Small intestine (tissue), 7 donors: ENCODE results near the gene SF3A2. TPM values are rescaled to one million over a fixed set of nuclear protein-coding genes. Genes with fewer than 3 reads are reported as not detected.

Experiments used
- DNase-seq, 2 donors: peaks; one replicate each; pipeline versions ENCODE4 v3.0.0 to v3.0.0-alpha.2; 2013
- FAIRE-seq: peaks from 2 replicates; lab custom pipeline; 2012; peaks lifted over from hg19 to GRCh38; lab: Jason Lieb, UNC
- H3K27ac ChIP-seq, 3 donors: one replicate each; pipeline ENCODE4 v1.5.1; 2013; ENCODE audit warnings: low read length in 2 of 3, mild to moderate bottlenecking in 2 of 3, control low read depth in 1 of 3, inconsistent platforms in 1 of 3, low read depth in 1 of 3, moderate library complexity in 1 of 3
- H3K27me3 ChIP-seq, 3 donors: one replicate each; pipeline ENCODE4 v1.6.1; 2013; ENCODE audit warnings: low read length in 3 of 3, inconsistent platforms in 1 of 3; ENCODE audit not compliant: control insufficient read depth in 3 of 3, insufficient read depth in 3 of 3
- H3K36me3 ChIP-seq, 3 donors: one replicate each; pipeline ENCODE4 v1.6.1; 2013; ENCODE audit warnings: low read length in 3 of 3, inconsistent platforms in 1 of 3, low read depth in 1 of 3, mild to moderate bottlenecking in 1 of 3, moderate library complexity in 1 of 3; ENCODE audit not compliant: control insufficient read depth in 3 of 3, insufficient read depth in 2 of 3
- H3K4me1 ChIP-seq, 3 donors: one replicate each; pipeline ENCODE4 v1.6.1; 2013; ENCODE audit warnings: low read length in 2 of 3, inconsistent platforms in 1 of 3, low read depth in 1 of 3, mild to moderate bottlenecking in 1 of 3, moderate library complexity in 1 of 3; ENCODE audit not compliant: control insufficient read depth in 3 of 3, insufficient read depth in 2 of 3
- H3K4me3 ChIP-seq, 3 donors: one replicate each; pipeline ENCODE4 v1.5.1; 2013; ENCODE audit warnings: low read length in 3 of 3, control low read depth in 1 of 3, inconsistent platforms in 1 of 3, low read depth in 1 of 3, mild to moderate bottlenecking in 1 of 3, moderate library complexity in 1 of 3
- H3K9me3 ChIP-seq, 2 donors: one replicate each; pipeline ENCODE4 v1.6.1; 2013; ENCODE audit warnings: low read depth in 1 of 2, low read length in 1 of 2; ENCODE audit not compliant: control insufficient read depth in 2 of 2, insufficient read depth in 1 of 2
- WGBS, 3 donors: extraction: QIAGEN DNeasy Blood & Tissue Kit; methylation state at CpG; one replicate each; pipeline ENCODE4 v1.1.7; 2013; 5-methylcytosine and 5-hydroxymethylcytosine counted together
- polyA plus RNA-seq, 4 donors: library from polyadenylated mRNA; stranded (reverse) in 3 of 4; unstranded in 1 of 4; fragments of 200-250 nt in 3 of 4; fragments of 120-200 nt in 1 of 4; gene quantifications; one replicate each; pipeline versions ENCODE4 v1.2.1 to v1.2.3, GENCODE V29; 2013
- donor health status: healthy with polysubstance abuse.
- donor health status: control.
- donor health status: control.
- donor health status: Bipolar disorder and iron deficiency.
- donor health status: healthy.

Gene SF3A2
- polyA plus RNA-seq, 4 donors = 31.8 to 71.5 (median 40.3) TPM

- Histone ChIP-seq H3K36me3 (peaks cover 7 to 99% (median 27%) of the 10 kb centered on the region in 3 donors), H3K4me1 (peaks cover 0 to 25% (median 0%) of the 10 kb centered on the region in 3 donors), H3K27me3 (no peaks in the 10 kb centered on the region), H3K9me3 (no peaks in the 10 kb centered on the region), H3K27ac (no peak overlapping the region), H3K4me3 (no peak overlapping the region)
- 96 to 99% (median 96%) methylated on average over 14 to 17 of the region's 17 CpGs for WGBS, 3 donors
- no peak for FAIRE-seq
- DNase-seq = no peak
These were observed 43.8 kb upstream of the SF3A2 start for GRCh38 chr19:2192862-2193261.

GRCh38 chr19:2193807-2194206 lies 42.8 kb upstream of the SF3A2 start:
- no peaks in the 10 kb centered on the region for H3K9me3 ChIP-seq
- H3K27ac ChIP-seq = no peak overlapping the region
- DNase-seq = no peak
- H3K4me3 ChIP-seq = no peak overlapping the region
- H3K36me3 ChIP-seq = peaks cover 7 to 100% (median 30%) of the 10 kb centered on the region in 3 donors
- no peaks in the 10 kb centered on the region for H3K27me3 ChIP-seq
- no peak for FAIRE-seq
- WGBS, 3 donors = 96 to 99% (median 97%) methylated on average over 18 of the region's 18 CpGs
- peaks cover 0 to 25% (median 0%) of the 10 kb centered on the region in 3 donors for H3K4me1 ChIP-seq

DNA sequence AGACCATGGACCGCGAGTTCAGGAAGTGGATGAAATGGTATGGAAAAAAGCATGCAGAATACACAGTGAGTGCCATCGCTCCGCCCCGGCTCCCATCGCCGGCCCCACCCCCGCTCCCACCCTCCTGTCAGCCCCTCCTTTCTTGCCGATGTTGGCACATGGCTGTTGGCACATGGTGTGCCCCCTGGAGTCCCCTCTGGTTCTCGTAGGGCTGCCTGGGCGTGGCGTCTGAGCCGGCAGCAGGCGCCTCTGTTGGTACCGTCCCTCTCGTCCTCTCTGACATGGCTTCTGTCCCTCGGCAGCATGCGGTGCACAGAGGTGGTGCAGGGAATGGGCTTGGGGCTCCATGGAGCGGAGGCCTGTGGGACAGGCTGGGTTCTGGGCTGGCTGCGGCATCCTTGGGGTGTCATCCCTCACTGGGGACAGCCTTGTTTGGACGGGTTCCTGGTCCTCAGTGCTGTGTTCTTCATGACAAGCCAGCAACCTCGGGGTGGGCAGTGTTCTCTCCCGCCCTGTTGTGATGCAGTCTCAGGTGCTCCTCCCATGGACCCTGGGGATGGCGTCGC lies 42.0 kb upstream of the SF3A2 start:
- Histone ChIP-seq H3K27ac (no peak overlapping the region), H3K4me1 (peaks cover 0 to 25% (median 0%) of the 10 kb centered on the region in 3 donors), H3K36me3 (peaks cover 7 to 99% (median 35%) of the 10 kb centered on the region in 3 donors), H3K9me3 (no peaks in the 10 kb centered on the region), H3K27me3 (no peaks in the 10 kb centered on the region), H3K4me3 (no peak overlapping the region)
- 93 to 96% (median 93%) methylated on average over 24 to 25 of the region's 25 CpGs for WGBS, 3 donors
- no peak for FAIRE-seq
- DNase-seq = no peak

DNA sequence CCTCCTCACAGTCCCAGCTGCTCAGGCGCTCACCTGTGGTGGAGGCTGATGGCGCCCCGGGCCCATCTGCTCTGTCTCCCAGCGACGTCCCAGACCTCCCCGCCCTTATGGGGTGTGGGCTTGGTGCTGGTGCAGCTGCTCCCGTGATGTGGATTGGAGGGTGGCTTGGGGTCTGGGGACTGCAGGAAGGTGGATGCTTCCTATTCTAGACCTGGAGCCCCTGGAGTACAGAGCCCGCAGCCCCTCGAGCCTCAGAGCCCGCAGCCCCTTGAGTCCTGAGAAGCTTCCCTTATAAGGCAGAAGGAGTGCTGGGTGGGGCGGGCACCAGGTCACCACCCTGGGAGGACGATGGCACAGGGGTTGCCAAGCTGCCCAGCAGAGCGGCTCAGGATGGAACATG lies 41.3 kb upstream of the SF3A2 start:
- H3K36me3 ChIP-seq = peaks cover 5 to 99% (median 40%) of the 10 kb centered on the region in 3 donors
- DNase-seq = no peak

GRCh38 chr19:2195914-2196313 lies 40.7 kb upstream of the SF3A2 start:
- FAIRE-seq = no peak
- no peak overlapping the region for H3K4me3 ChIP-seq
- H3K27ac ChIP-seq = no peak overlapping the region
- DNase-seq = no peak
- WGBS, 3 donors = 95 to 97% (median 96%) methylated on average over 17 to 19 of the region's 19 CpGs
- no peaks in the 10 kb centered on the region for H3K9me3 ChIP-seq
- H3K4me1 ChIP-seq = peaks cover 0 to 17% (median 0%) of the 10 kb centered on the region in 3 donors
- H3K27me3 ChIP-seq = no peaks in the 10 kb centered on the region
- peaks cover 4 to 97% (median 43%) of the 10 kb centered on the region in 3 donors for H3K36me3 ChIP-seq

More for the DNA sequence above, 41.3 kb upstream of the SF3A2 start:
- H3K27me3 ChIP-seq = no peaks in the 10 kb centered on the region
- peaks cover 0 to 22% (median 0%) of the 10 kb centered on the region in 3 donors for H3K4me1 ChIP-seq
- H3K9me3 ChIP-seq = no peaks in the 10 kb centered on the region
- WGBS, 3 donors = 91 to 94% (median 92%) methylated on average over 12 to 13 of the region's 13 CpGs
- FAIRE-seq = no peak
- no peak overlapping the region for H3K4me3 ChIP-seq
- H3K27ac ChIP-seq = no peak overlapping the region

GRCh38 chr19:2197270-2197669 lies 39.4 kb upstream of the SF3A2 start:
- no peaks in the 10 kb centered on the region for H3K27me3 ChIP-seq
- H3K36me3 ChIP-seq = peaks cover 2 to 95% (median 45%) of the 10 kb centered on the region in 3 donors
- 93 to 96% (median 95%) methylated on average over 14 to 15 of the region's 15 CpGs for WGBS, 3 donors
- H3K9me3 ChIP-seq = no peaks in the 10 kb centered on the region
- no peak overlapping the region for H3K4me3 ChIP-seq
- DNase-seq (no peak), FAIRE-seq (no peak)
- H3K27ac ChIP-seq = no peak overlapping the region
- H3K4me1 ChIP-seq = peaks cover 0 to 3% (median 0%) of the 10 kb centered on the region in 3 donors

DNA sequence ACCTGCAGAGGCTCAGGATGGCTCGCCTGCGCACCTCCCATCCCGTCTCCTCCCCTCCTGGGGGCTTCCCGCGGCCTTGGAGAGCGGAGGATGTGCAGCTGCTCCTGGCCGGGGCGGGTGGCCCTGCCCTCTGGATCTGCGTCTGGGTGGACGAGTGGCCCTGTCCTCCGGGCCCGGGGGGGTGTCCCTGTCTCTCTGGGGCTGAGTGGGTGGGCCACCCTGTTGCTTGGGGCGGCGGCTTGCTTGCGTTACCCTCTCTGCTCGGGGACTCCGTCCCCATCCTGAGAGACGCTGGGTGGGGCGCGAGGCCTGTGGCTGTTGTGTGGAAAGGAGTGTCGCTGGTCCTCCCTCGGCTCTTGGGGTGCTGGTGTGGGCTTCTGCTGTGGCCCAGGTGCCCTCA lies 38.3 kb upstream of the SF3A2 start:
- no peaks in the 10 kb centered on the region for H3K27me3 ChIP-seq
- H3K27ac ChIP-seq = no peak overlapping the region
- no peak overlapping the region for H3K4me3 ChIP-seq
- WGBS, 3 donors = 88 to 93% (median 89%) methylated on average over 14 to 22 of the region's 22 CpGs
- no peaks in the 10 kb centered on the region for H3K4me1 ChIP-seq
- FAIRE-seq (no peak), DNase-seq (no peak)
- no peaks in the 10 kb centered on the region for H3K9me3 ChIP-seq
- H3K36me3 ChIP-seq = peaks cover 2 to 95% (median 42%) of the 10 kb centered on the region in 3 donors

DNA sequence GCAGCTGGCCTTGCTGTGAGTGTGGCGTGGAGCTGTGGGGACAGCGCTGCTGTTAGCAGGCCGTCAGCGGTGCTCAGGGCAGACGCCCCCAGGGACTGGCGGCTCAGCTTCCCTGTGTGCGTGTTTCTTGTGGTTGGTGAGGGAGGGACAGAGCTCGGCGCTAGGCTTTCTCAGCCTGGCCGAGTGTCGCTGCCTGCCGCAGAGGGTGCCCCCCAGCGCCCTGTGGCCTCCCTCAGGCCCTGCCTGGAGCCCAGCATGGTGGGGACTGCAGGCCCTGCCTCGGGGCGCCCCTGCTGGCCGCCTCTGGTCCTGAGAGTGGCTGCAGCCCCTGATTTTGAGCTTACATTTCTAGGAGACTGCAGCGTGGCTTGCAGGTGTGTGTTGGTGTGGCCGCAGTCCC lies 37.4 kb upstream of the SF3A2 start:
- no peak for FAIRE-seq
- DNase-seq = no peak
- Histone ChIP-seq H3K27ac (no peak overlapping the region), H3K9me3 (no peaks in the 10 kb centered on the region), H3K4me3 (no peak overlapping the region), H3K27me3 (no peaks in the 10 kb centered on the region), H3K4me1 (peaks cover 0 to 5% (median 0%) of the 10 kb centered on the region in 3 donors), H3K36me3 (peaks cover 2 to 95% (median 36%) of the 10 kb centered on the region in 3 donors)
- 83 to 93% (median 85%) methylated on average over 17 to 18 of the region's 18 CpGs for WGBS, 3 donors
